HEK293 (cell line): ENCODE measurements around the gene CENPB.

Experiments used
- KLF1 ChIP-seq: fragments of 450-650 bp; formaldehyde crosslinking; IDR thresholded peaks from 2 replicates; pipeline ENCODE4 v1.5.1; 2016; ENCODE audit warnings: missing biosample characterization, missing genetic modification characterization
- KLF17 ChIP-seq: fragments of 450-650 bp; formaldehyde crosslinking; IDR thresholded peaks from 2 replicates; pipeline ENCODE4 v1.5.1; 2016; ENCODE audit warnings: missing biosample characterization, missing genetic modification characterization
- KLF8 ChIP-seq: fragments of 450-650 bp; formaldehyde crosslinking; IDR thresholded peaks from 2 replicates; pipeline ENCODE4 v1.5.1; 2016; ENCODE audit warnings: missing biosample characterization, missing genetic modification characterization
- PATZ1 ChIP-seq: fragments of 450-650 bp; formaldehyde crosslinking; IDR thresholded peaks from 2 replicates; pipeline ENCODE4 v1.5.1; 2016; ENCODE audit warnings: missing biosample characterization, missing genetic modification characterization
- SP3 ChIP-seq: fragments of 450-650 bp; formaldehyde crosslinking; IDR thresholded peaks from 2 replicates; pipeline ENCODE4 v1.5.1; 2016; ENCODE audit warnings: missing biosample characterization, missing genetic modification characterization
- ZBTB48 ChIP-seq: fragments of 450-650 bp; formaldehyde crosslinking; IDR thresholded peaks from 2 replicates; pipeline ENCODE4 v1.5.1; 2016; ENCODE audit warnings: missing biosample characterization, missing genetic modification characterization
- ZIC2 ChIP-seq: fragments of 450-650 bp; formaldehyde crosslinking; IDR thresholded peaks from 2 replicates; pipeline ENCODE4 v1.5.1; 2016; ENCODE audit warnings: missing biosample characterization, missing genetic modification characterization
- ZNF114 ChIP-seq: fragments of 450-650 bp; formaldehyde crosslinking; IDR thresholded peaks from 2 replicates; pipeline ENCODE4 v1.5.0; 2017; ENCODE audit warnings: missing biosample characterization, missing genetic modification characterization
- ZNF132 ChIP-seq: fragments of 450-650 bp; formaldehyde crosslinking; IDR thresholded peaks from 2 replicates; pipeline ENCODE4 v1.5.1; 2017; ENCODE audit warnings: missing biosample characterization, missing genetic modification characterization, borderline replicate concordance
- ZNF324 ChIP-seq: fragments of 450-650 bp; formaldehyde crosslinking; IDR thresholded peaks from 2 replicates; pipeline ENCODE4 v1.5.1; 2016; ENCODE audit warnings: missing biosample characterization, missing genetic modification characterization
- ZNF398 ChIP-seq: fragments of 450-650 bp; formaldehyde crosslinking; IDR thresholded peaks from 2 replicates; pipeline ENCODE4 v1.5.1; 2017; ENCODE audit warnings: missing biosample characterization, missing genetic modification characterization
- ZSCAN23 ChIP-seq: fragments of 450-650 bp; formaldehyde crosslinking; IDR thresholded peaks from 2 replicates; pipeline ENCODE4 v1.5.1; 2016; ENCODE audit warnings: missing biosample characterization, missing genetic modification characterization
- ZXDB ChIP-seq: fragments of 450-650 bp; formaldehyde crosslinking; IDR thresholded peaks from 2 replicates; pipeline ENCODE4 v1.5.1; 2016; ENCODE audit warnings: missing biosample characterization, missing genetic modification characterization
- TF ChIP-seq, protein P1 (sequence below): fragments of 450-650 bp; formaldehyde crosslinking; IDR thresholded peaks from 2 replicates; pipeline ENCODE4 v1.5.1; 2016; ENCODE audit warnings: missing biosample characterization, missing genetic modification characterization, low read depth
- TF ChIP-seq, protein P2 (sequence below): fragments of 450-650 bp; formaldehyde crosslinking; optimal IDR thresholded peaks from 2 replicates; pipeline ENCODE3; 2016; ENCODE audit warnings: missing biosample characterization, mild to moderate bottlenecking, missing genetic modification characterization
- TF ChIP-seq, protein P3 (sequence below): fragments of 450-650 bp; formaldehyde crosslinking; IDR thresholded peaks from 2 replicates; pipeline ENCODE4 v1.5.1; 2016; ENCODE audit warnings: missing biosample characterization, missing genetic modification characterization
- TF ChIP-seq, protein P4 (sequence below): fragments of 450-650 bp; formaldehyde crosslinking; IDR thresholded peaks from 2 replicates; pipeline ENCODE4 v1.5.1; 2016; ENCODE audit warnings: missing biosample characterization, missing genetic modification characterization
- TF ChIP-seq, protein P5 (sequence below): fragments of 450-650 bp; formaldehyde crosslinking; IDR thresholded peaks from 2 replicates; pipeline ENCODE4 v1.5.1; 2016; ENCODE audit warnings: missing biosample characterization, missing genetic modification characterization

CENPB gene

DNA sequence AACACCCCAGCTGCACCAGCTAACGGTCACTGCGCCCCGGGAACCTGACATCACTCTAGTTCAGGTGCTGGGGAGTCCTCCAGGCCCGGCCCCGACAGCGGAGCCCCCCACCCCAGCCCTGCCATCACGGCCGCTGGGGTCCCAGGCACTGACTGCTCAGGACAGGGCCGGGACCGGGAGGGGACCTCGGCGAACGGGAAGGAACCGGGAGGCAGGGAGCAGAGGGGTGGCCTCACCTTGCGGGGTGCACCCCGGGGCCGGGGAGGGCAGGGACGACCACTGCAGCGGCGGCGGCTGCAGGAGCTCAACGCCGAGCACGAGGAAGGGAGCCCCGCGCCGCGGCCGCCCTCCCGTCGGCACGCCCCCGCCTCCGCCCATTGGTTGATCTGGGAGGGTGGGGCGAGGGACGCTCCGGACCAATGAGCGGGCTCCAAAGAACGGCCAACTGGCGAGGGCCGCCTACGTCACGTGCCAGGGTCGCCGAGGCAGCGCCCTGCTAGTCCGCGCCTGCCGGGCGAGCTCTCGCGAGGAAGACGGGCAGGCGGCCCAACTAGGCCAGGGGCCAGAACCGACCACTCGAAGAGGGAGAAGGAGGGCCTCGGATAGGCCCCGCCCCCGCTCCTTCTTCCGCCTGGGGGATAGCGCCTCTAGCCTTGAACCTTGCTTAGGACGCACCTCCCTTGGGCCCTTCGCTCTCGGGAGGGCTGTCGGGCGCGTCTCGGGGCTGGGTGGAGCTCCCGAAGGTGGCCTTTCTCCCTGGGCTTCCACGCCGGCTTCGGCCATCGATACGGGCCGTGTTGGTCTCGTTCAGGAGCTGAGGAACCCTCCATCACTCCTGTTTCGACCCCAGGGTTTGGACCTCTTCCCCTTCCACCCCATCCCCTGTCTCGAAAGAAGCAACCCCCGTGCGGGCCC is 18.9 kb downstream of the CENPB start, which contains the start of gene ADISSP (continued):
- no peak; the same call in 1 of the 2 replicates for TF ChIP-seq ZNF398
- peak; percentile 10; the same call in 1 of the 2 replicates for TF ChIP-seq PATZ1 (tag by site-specific recombination)
- TF ChIP-seq, protein P1, sequence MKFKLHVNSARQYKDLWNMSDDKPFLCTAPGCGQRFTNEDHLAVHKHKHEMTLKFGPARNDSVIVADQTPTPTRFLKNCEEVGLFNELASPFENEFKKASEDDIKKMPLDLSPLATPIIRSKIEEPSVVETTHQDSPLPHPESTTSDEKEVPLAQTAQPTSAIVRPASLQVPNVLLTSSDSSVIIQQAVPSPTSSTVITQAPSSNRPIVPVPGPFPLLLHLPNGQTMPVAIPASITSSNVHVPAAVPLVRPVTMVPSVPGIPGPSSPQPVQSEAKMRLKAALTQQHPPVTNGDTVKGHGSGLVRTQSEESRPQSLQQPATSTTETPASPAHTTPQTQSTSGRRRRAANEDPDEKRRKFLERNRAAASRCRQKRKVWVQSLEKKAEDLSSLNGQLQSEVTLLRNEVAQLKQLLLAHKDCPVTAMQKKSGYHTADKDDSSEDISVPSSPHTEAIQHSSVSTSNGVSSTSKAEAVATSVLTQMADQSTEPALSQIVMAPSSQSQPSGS (tag by site-specific recombination): no peak
- TF ChIP-seq, protein P2, sequence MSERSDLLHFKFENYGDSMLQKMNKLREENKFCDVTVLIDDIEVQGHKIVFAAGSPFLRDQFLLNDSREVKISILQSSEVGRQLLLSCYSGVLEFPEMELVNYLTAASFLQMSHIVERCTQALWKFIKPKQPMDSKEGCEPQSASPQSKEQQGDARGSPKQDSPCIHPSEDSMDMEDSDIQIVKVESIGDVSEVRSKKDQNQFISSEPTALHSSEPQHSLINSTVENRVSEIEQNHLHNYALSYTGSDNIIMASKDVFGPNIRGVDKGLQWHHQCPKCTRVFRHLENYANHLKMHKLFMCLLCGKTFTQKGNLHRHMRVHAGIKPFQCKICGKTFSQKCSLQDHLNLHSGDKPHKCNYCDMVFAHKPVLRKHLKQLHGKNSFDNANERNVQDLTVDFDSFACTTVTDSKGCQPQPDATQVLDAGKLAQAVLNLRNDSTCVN: peak; percentile 88
- TF ChIP-seq ZIC2: peak; percentile 28; the same call in 1 of the 2 replicates
- TF ChIP-seq, protein P3, sequence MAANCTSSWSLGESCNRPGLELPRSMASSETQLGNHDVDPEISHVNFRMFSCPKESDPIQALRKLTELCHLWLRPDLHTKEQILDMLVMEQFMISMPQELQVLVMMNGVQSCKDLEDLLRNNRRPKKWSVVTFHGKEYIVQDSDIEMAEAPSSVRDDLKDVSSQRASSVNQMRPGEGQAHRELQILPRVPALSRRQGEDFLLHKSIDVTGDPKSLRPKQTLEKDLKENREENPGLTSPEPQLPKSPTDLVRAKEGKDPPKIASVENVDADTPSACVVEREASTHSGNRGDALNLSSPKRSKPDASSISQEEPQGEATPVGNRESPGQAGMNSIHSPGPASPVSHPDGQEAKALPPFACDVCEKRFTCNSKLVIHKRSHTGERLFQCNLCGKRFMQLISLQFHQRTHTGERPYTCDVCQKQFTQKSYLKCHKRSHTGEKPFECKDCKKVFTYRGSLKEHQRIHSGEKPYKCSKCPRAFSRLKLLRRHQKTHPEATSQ (tag by site-specific recombination): peak; percentile 74; the same call in 1 of the 2 replicates
- TF ChIP-seq, protein P4, sequence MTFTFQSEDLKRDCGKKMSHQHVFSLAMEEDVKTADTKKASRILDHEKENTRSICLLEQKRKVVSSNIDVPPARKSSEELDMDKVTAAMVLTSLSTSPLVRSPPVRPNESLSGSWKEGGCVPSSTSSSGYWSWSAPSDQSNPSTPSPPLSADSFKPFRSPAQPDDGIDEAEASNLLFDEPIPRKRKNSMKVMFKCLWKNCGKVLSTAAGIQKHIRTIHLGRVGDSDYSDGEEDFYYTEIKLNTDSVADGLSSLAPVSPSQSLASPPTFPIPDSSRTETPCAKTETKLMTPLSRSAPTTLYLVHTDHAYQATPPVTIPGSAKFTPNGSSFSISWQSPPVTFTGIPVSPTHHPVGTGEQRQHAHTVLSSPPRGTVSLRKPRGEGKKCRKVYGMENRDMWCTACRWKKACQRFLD (tag by site-specific recombination): no peak
- peak; percentile 18; the same call in 1 of the 2 replicates for TF ChIP-seq KLF1 (tag by site-specific recombination)
- 0 out of 2 replicates have a peak, but pooled peaks have one; percentile 28 for TF ChIP-seq KLF17 (tag by site-specific recombination)
- TF ChIP-seq SP3 (tag by site-specific recombination): peak; percentile 92
- peak; percentile 70; the same call in 1 of the 2 replicates for TF ChIP-seq KLF8 (tag by site-specific recombination)
- TF ChIP-seq ZNF324 (tag by site-specific recombination): peak; percentile 40; the same call in 1 of the 2 replicates
- TF ChIP-seq, protein P5, sequence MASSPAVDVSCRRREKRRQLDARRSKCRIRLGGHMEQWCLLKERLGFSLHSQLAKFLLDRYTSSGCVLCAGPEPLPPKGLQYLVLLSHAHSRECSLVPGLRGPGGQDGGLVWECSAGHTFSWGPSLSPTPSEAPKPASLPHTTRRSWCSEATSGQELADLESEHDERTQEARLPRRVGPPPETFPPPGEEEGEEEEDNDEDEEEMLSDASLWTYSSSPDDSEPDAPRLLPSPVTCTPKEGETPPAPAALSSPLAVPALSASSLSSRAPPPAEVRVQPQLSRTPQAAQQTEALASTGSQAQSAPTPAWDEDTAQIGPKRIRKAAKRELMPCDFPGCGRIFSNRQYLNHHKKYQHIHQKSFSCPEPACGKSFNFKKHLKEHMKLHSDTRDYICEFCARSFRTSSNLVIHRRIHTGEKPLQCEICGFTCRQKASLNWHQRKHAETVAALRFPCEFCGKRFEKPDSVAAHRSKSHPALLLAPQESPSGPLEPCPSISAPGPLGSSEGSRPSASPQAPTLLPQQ (tag by site-specific recombination): peak; percentile 55
- no peak for TF ChIP-seq ZNF114 (tag by site-specific recombination)
- peak; percentile 66; the same call in 1 of the 2 replicates for TF ChIP-seq ZBTB48 (tag by site-specific recombination)
- TF ChIP-seq ZNF132 (tag by site-specific recombination): no peak
- TF ChIP-seq ZSCAN23 (tag by site-specific recombination): 0 out of 2 replicates have a peak, but pooled peaks have one; percentile 25
- TF ChIP-seq ZXDB (tag by site-specific recombination): peak; percentile 96
